Measurements from ENCODE around the gene ACADS.
"Not testable (repeated sequence)": the region's sequence is repeated elsewhere in the genome, so short reads cannot be mapped to it uniquely, and the experiment has no call there.

ACADS gene

DNA sequence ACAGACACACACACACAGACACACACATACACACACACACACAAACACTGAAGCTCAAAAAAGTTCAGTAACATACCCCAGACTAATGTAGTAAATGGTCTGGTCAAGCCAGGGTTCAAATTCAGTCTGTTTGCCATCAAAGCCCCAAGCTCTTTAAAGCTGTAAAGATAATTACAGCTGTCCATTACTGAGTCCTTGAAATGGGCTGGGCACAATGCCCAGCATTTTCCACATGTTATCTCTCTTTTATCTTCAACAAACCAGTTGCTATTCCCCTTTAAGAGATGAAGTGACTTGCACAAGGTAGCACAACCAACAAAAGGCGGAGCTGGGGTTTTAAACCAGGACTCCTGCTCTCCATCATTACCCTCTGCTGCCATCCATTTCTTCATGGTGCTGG is 23.0 kb upstream of the ACADS start:
- no peak for DNase-seq

DNA sequence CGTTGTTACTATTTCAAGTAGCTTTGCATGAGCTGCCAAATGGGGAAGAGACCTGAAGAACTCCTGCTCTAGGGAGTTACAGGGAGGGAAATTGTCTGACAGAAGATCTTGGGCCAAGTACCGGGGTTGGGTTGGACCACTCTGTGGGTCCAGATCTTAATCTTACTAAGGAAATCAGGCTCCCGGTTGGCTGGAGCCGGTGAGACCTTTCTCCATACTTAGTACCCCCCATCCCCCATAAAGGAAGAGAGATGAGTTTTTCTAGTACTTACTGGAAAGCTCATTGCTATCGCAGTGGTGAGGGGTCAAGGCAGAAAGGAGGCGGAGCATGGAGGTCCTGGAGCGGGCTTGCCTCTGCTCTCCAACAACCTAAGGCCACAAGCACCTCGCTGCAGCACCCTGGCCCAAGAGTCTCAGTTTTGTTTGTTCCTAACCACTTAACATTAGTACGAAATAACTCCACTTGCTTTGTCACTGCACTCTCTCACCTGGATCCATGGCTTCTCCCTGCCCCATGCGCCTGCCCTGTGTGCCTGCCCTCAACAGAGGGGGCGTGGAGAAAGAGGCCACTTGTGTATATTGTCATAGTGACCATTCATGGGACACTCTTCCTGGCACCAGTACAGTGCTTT is 22.2 kb upstream of the ACADS start:
- DNase-seq, result no peak

GRCh38 chr12:120705618-120706017 is 20.0 kb upstream of the ACADS start:
- DNase-seq, result no peak

DNA sequence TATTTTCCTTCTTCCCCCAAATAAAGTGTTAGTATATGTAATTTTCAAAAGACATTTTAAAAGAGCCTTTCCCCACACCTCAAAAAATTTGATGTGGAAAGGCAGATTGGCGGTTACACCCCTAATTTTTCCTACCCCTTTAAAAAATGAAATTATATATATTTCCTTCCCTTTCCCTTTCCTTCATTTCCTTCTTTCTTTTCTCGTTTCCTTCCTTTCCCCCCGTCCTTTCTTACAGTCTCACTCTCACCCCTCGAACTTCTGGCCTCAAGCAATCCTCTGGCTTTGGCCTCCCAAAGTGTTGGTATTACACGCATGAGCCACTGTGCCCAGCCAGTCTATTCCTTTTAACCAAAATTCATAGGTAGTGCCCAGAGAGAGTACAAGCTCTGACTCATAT is 19.6 kb upstream of the ACADS start:
- no peak for DNase-seq

- no peak for DNase-seq
Observed at GRCh38 chr12:120708651-120709050, 17.0 kb upstream of the ACADS start.

DNA sequence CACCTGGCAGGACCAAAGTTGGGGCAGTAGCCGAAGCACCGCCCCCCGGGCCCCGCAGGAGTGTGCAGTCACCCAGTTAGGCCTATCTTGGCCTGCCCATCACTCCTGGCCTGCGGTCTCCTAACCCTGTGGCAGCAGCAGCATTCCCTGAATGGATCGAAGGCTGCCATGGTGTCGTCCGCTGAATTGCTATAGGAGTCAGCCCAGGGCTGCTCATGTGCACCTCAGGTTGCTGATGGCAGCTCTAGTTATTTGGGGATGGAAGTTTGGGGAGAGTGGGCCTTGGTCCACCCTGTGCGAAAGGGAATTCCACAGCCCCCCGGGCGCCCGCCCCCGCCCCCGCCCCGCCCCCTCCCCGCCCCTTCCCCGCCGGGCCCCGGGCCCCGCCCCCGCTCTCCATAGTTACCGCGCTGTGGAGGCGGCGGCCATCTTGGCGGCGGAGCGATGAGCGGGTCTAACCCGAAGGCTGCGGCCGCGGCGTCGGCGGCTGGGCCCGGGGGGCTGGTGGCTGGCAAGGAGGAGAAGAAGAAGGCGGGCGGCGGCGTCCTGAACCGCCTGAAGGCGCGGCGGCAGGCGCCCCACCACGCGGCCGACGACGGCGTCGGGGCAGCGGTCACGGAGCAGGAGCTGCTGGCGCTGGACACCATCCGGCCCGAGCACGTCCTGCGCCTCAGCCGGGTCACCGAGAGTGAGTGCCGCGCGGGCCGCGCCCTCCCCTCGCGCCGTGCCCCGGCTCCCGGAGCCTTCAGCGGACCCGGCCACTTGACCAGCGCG is 15.4 kb upstream of the ACADS start, which contains the start of gene UNC119B:
UNC119B (plus strand) TSS at position 428 of the 774 bp plus-strand sequence; CDS start at position 445, 17 bp downstream.
- peak; percentile 34 for DNase-seq

DNA sequence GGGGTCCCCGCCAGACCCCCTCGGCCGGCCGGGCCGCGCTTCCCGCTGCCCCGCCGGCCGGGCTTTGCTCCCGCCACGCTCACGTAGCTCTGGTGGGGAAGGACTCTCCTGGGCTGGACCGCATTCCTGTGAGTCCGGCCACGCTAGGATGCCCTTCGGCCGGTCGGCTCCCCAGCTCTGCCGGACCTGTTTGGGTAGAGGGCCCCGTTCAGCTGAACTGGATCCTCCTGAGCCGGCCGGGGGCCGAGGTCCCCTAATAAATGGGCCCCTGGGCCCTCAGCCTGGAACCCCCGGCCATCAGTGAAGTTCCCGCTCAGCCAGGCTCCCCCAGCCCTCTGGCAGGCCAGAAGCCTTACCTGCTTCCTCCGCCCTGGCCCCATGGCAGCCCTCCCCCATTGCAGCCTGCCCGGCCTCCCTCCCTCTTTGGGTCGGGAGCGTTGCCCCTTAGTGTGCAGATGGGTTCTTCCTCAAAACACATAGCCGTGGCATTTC is 14.8 kb upstream of the ACADS start:
- DNase-seq, result no peak

- DNase-seq, result no peak
Observed at GRCh38 chr12:120711411-120711810, 14.2 kb upstream of the ACADS start.

- DNase-seq, result no peak
Observed at GRCh38 chr12:120712610-120713009, 13.0 kb upstream of the ACADS start.

DNA sequence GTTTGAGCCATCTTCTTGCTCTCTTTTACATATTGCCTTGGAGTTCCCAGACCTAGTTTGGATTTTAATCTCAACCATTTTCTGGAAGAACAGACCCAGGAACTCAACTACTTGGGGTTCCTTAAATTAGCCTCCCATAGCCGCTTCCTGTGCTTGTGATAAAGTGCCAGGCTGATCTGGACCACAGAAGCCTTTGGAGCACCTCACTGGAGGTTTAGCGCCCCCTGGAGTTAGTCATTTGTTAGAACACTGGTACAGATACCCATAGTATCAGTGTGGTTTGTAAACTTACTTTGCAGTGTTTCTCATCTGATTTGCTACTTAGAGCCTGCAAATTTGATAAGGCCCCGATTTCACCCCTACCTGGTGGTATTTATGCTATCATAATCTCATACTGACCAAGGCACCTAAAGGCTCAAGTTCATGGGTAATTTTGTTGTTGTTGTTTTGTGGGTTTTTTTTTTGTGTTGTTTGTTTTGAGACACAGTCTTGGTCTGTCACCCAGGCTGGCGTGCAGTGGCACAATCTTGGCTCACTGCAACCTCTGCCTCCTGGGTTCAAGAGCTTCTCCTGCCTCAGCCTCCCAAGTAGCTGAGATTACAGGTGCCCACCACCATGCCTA is 11.7 kb upstream of the ACADS start:
- peak; percentile 69 for DNase-seq

DNA sequence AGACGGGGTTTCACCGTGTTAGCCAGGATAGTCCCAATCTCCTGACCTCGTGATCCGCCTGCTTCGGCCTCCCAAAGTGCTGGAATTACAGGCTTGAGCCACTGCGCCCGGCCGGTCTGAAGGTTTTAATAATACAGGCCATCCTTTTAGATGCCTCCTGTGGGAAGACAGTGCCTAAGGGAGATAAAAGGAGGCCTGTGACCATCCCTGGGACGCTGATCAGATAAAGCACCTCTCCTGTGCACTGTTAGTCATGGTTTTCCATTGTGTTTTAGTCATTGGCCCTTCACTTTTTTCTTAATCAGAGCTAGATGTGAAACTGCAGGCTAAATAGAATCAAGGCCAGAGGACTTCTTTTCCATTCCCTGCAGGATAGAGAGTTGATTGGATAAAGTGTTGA is 7.6 kb upstream of the ACADS start:
- no peak for DNase-seq

DNA sequence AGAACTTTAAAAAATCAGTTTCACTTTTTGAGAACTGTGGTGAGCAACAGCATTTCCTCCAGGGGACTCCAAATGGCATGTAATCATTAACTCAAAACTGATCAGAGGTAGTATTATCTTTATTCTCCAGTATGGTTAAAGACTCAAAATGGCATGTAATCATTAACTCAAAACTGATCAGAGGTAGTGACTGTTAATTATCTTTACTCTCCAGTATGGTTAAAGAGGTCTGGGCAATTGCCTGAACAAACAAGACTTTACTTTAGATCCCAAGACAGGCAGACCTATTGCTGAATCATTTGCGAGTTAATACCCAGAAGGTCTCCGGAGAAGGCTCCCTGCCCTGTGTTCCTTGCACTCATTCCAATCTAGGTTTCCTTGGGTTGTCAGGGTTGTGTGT is 6.6 kb upstream of the ACADS start:
- no peak for DNase-seq

DNA sequence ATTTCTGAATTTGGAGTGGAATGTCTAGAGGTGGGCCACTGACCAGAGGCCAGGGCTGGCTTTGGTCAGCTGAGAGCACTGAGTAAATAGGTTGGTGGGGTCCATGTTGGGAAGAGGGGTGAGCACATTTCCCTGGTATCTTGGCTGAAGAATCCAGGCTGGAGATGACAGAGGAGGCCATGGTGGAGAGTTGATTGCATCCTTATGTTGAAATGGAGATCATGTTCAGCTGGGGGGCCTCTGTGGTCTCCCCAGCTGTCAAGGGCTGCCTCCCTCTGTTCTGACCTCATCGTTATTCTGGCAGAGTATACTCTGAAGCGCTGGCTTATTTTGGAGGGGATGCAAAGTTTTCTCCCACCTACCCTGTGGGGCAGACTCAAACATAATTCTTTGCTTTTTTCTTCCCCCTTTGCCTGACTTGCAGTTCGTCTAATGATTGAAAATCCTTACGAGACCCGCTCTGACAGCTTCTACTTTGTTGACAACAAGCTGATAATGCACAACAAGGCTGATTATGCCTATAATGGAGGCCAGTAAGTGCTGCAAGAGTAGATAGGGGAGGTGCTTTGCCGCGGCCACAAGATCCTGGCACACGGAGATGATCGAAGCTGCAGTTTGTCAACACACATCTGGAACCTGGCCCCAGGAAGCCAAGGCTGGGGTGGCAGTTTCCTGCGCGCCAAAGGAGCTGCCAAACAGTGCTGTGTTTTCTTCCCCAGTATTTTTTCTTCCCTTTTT is 6.0 kb upstream of the ACADS start:
- no peak for DNase-seq

GRCh38 chr12:120720234-120720986 is 5.2 kb upstream of the ACADS start:
- DNase-seq, result no peak

GRCh38 chr12:120720987-120721801 is 4.4 kb upstream of the ACADS start:
- DNase-seq, result no peak

DNA sequence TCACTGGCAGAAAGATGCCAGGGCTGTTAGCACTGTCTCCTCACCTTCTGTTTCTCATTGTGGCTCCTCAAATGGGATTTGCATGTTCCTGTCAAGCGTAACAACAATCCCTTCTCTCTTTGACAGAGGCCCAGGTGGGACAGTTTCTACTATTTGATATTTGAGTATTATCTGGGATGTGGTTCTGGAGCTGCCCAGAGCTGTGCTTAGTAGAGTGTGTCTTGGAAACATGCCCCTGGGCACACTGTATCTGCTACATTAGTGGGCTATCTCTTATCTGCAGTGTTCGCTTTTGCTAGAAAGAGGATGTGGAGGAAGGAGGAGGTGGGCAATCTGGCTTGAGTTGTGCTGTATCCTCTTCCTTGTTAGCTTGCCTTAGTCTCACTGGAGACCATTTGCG is 3.8 kb upstream of the ACADS start:
- no peak for DNase-seq

DNA sequence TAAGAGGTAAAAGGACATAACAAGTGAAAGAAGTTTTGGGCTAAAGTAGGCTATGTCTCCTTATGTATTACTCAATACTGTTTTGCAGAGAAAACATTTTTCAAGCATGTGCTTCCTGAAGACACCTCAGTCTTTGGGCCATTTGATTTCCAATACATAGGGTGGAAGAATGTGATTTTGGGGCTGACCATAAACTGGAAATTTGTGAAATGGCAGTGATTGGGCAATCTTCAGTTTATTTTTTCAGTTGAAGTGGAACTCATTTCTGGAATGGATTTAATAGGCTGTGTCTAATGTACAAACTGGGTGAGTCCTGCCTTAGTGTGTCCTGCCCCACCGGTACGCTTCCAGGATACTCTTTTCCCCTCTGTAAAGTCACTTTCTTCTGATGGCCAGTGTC is 2.8 kb upstream of the ACADS start:
- no peak for DNase-seq

GRCh38 chr12:120724720-120725119 is 906 bp upstream of the ACADS start:
- DNase-seq, result no peak

DNA sequence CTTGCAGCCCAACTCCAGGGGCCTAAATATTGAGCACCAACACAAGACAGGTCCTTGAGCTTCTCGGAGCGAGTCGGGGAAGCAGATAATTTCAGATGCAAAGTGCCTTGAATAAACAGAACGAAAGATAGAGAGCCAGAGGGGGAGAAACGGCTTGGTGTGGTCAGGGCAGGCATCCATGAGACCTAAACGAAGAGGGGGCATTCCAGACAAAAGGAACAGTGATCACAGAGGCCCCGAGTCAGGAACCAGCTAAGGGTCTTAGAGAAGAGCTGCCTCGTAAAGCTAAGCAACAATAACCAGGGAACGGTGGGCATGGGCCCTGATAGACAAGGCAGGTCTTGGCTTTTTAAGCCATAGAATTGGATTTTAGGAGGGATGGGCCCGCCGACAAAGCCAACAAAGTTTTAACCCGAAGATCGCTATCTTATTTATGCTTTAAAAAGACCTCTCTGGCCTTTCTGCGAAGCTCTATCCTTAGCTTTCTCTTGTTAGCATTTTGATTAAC is 421 bp upstream of the ACADS start:
- DNase-seq, result no peak

GRCh38 chr12:120726510-120726793 is 826 bp downstream of the ACADS start:
- DNase-seq, result no peak

GRCh38 chr12:120726961-120727360 is 1.3 kb downstream of the ACADS start:
- no peak for DNase-seq

DNA sequence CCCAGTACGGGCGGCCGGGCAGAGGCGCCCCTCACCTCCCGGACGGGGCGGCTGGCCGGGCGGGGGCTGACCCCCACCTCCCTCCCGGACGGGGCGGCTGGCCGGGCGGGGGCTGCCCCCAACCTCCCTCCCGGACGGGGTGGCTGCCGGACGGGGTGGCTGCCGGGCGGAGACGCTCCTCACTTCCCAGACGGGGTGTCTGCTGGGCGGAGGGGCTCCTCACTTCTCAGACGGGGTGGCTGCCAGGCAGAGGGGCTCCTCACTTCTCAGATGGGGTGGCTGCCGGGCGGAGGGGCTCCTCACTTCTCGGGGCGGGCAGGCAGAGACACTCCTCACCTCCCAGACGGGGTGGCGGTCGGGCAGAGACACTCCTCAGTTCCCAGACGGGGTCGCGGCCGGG is 6.6 kb downstream of the ACADS start:
- DNase-seq, result not testable (repeated sequence)

Measured in SHP77 treated with DMSO at 0.1 percent for 48 hours (cell line).